NCI-H345 (cell line): ENCODE data around the gene LNX1.
"Not testable (repeated sequence)": the region's sequence is repeated elsewhere in the genome, so short reads cannot be mapped to it uniquely, and the experiment has no call there.

Source experiments
- DNase-seq: peaks from one replicate; lab custom pipeline; 2025; lab: John Stamatoyannopoulos, UW

LNX1 gene

GRCh38 chr4:53459548-53459947 lies 131.7 kb downstream of the LNX1 start:
- no peak for DNase-seq

DNA sequence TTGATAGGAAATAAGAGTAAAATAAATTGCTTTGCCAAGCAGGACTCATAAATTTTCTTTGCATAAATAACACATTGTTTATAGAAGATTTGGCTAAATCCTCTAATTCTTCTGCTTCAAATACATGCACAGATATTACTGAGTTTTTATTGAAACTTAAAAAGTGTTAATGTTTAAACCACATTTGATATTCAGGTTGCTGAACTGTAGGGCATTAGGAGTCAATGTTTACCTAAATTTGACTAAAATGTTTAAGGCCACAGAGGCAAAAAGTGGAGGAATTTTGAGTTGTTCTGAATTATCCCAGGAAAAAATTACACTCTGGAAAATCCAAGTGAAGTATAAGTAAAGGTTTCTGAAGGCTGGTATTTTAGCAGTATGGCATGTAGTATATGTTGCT lies 135.1 kb downstream of the LNX1 start:
- no peak for DNase-seq

DNA sequence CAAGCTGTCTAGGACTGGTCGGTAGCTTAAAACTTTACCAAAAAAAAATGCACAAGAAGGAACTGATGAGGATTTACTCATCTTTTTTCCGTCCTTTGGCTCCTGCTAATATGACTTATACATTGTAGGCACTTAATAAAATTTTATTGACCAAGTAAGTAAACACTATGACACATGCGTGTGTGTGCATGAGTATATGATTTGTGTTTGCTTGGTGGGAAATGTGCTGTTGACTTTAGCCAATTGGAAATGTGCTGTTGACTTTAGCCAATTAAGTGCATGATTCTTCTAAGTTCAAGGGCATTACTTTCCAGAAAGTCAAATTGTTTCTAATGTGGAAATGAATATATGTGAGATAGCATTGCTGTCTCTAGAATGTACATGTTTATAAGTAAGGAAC lies 135.5 kb downstream of the LNX1 start:
- DNase-seq: no peak

DNA sequence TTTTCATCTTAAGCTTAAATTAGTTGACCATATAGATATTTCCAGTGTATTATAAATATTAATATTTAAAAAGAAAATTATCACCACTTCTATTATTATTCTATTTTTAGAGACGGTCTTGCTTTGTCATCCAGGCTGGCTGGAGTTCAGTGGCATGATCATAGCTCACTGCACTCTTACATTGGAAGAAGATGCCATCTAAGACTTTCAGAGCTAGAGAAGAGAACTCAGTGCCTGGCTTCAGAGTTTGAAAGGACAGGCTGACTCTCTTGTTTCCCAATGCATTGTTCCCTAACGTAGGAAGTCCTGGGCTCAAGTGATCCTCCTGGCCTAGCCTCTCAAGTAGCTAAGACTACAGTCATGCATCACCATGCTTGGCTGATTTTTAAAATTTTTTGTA lies 137.9 kb downstream of the LNX1 start:
- DNase-seq: no peak

GRCh38 chr4:53450773-53451172 lies 140.5 kb downstream of the LNX1 start:
- DNase-seq: no peak

DNA sequence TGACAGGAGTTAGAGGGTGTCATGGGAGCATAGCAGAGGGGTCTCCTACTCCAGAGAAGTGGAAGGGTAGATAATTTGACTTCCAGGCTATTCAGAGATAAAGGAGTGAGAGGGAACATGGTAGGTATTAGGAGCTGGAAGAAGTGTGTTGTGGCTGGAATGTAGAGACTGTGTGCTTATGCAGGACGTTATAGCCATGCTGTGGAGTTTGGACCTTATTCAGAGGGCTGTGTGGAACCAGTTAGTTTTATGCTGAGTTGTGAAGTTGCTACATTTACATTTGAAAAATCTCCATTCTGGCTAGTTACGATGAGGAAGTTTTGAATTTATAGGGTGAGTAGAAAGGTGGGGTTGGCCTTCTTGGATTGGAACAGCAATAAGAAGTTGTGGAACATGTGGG lies 146.3 kb downstream of the LNX1 start:
- no peak for DNase-seq

GRCh38 chr4:53441564-53441963 lies 149.7 kb downstream of the LNX1 start:
- no peak for DNase-seq

GRCh38 chr4:53436251-53436650 lies 155.0 kb downstream of the LNX1 start:
- DNase-seq: no peak

- no peak for DNase-seq
Measured at GRCh38 chr4:53432528-53433424, 158.5 kb downstream of the LNX1 start.

DNA sequence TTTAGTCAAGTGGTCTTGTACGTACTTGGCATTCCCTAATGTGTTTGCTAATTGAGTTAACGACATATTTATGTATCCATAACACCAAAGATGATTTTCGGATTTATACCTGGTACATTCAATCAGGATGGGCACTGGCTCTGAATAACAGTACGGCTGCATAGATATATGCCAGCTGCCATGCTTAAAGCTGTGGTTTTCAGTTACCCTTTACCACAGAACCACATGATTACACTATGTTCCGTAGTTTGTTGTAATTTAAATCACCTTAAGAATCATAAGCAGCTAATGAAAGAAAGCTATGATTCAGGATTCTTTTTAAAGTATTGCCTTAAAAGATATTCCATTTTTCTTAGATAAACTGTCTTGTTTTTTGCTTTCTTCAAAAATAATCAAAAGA lies 160.2 kb downstream of the LNX1 start:
- DNase-seq: no peak

- no peak for DNase-seq
Measured at GRCh38 chr4:53427366-53427765, 163.9 kb downstream of the LNX1 start.

DNA sequence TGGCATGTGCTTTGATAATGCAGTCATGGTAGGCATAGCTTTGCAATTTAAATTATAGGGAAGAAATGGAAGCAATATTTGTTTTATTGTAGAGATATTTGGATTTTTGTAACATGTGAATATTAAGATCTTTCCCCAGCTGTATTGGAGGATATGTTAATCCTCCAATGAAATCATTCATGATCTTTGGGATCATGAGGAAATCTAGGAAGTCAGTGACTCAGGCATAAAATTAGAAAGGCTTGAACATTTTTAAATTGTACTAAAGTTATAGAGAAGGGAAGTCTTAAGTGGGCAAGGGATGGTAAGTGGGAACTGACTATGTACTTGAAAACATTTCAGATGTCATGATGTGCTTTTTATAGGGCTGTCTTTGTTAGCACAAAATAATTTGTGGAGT lies 167.0 kb downstream of the LNX1 start:
- no peak for DNase-seq

GRCh38 chr4:53422367-53422766 lies 168.9 kb downstream of the LNX1 start:
- DNase-seq: no peak

GRCh38 chr4:53421791-53422190 lies 169.5 kb downstream of the LNX1 start:
- no peak for DNase-seq

DNA sequence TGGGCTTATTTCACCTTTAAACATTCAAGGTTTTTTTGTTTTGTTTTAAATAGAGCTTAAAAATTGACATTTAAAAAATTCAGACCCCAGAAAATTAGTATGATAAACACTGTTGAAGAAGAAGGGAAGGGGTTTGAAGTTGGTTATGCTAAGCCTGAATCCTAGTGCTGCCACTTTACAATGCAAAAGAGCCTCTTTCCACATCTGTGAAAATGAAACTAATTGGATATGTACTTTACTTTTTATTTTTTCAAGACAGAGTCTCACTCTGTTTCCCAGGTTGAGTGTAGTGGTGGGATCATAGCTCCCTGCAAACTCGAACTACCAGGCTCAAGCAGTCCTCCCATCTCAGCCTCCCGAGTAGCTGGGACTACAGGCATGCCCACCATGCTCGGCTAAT lies 172.1 kb downstream of the LNX1 start:
- no peak for DNase-seq

- not testable (repeated sequence) for DNase-seq
Measured at GRCh38 chr4:53409479-53409878, 181.8 kb downstream of the LNX1 start.
